ENCODE measurements around the gene UBA3.

- TF ChIP-seq POLR2A (IDR thresholded peaks at IDR 0.05) (no peak), CTCF (IDR thresholded peaks at IDR 0.05) (no peak)
These were observed 46.1 kb upstream of the UBA3 start for GRCh38 chr3:69126216-69126615.
